SK-N-SH (cell line): ENCODE data around the gene ZFAND2A. TPM values are rescaled to one million over a fixed set of nuclear protein-coding genes. Genes with fewer than 3 reads are reported as not detected.

ENCODE experiments used
- CTCF ChIA-PET: fragments of 300-600, 350-600 bp; formaldehyde crosslinking; extraction: SDS; loops from one replicate; lab custom pipeline; 2021; lab: Yijun Ruan, JAX
- POLR2A ChIA-PET: fragments of 350-600 bp; sonication (Branson Sonifier 250); formaldehyde crosslinking; extraction: SDS; loops from one replicate; lab custom pipeline; 2020; ENCODE audit warnings: antibody characterized with exemption, inconsistent platforms; lab: Yijun Ruan, JAX
- DNase-seq: peaks from one replicate; pipeline ENCODE4 v3.0.0; 2012
- H2AFZ ChIP-seq: fragments of 200-600 bp; sonication (generic); 2 replicates; pipeline ENCODE4 v1.8.1; 2016; ENCODE audit warnings: antibody characterized with exemption, mild to moderate bottlenecking, low read depth
- H3F3A ChIP-seq: fragments of 200-600 bp; sonication (generic); replicated peaks from 2 replicates; pipeline ENCODE3; 2016; ENCODE audit warnings: antibody characterized with exemption, mild to moderate bottlenecking; ENCODE audit not compliant: insufficient read depth
- H3K27ac ChIP-seq, 2 experiments: fragments of 200-500 bp in 1 of 2; fragments of 200-600 bp in 1 of 2; sonication (Bioruptor generic) in 1 of 2; sonication (generic), shearing (Covaris generic) in 1 of 2; 2 replicates each; pipeline versions ENCODE4 v1.5.1 to v1.6.1; 2014 to 2016; ENCODE audit warnings: low read depth in 2 of 2, inconsistent platforms in 1 of 2, low read length in 1 of 2, mild to moderate bottlenecking in 1 of 2, mixed read lengths in 1 of 2
- H3K27me3 ChIP-seq: fragments of 200-600 bp; sonication (generic), shearing (Covaris generic); 2 replicates; pipeline ENCODE4 v1.6.1; 2016; ENCODE audit warnings: mixed run types; ENCODE audit not compliant: insufficient read depth
- H3K36me3 ChIP-seq, 2 experiments: fragments of 200-500 bp in 1 of 2; fragments of 200-600 bp in 1 of 2; sonication (Bioruptor generic) in 1 of 2; sonication (generic) in 1 of 2; replicated peaks in 1 of 2; 2 replicates each; pipeline versions ENCODE3 to v1.5.1; 2014 to 2016; ENCODE audit warnings: low read length in 1 of 2, mild to moderate bottlenecking in 1 of 2; ENCODE audit not compliant: insufficient read depth in 2 of 2, control insufficient read depth in 1 of 2
- H3K4me1 ChIP-seq, 2 experiments: fragments of 200-500 bp in 1 of 2; fragments of 200-600 bp in 1 of 2; sonication (Bioruptor generic) in 1 of 2; sonication (generic), shearing (Covaris generic) in 1 of 2; 2 replicates each; pipeline versions ENCODE4 v1.5.1 to v1.6.1; 2014 to 2016; ENCODE audit warnings: low read depth in 1 of 2, low read length in 1 of 2, mixed run types in 1 of 2; ENCODE audit not compliant: insufficient read depth in 2 of 2, control insufficient read depth in 1 of 2
- H3K4me2 ChIP-seq: fragments of 200-600 bp; sonication (generic), shearing (Covaris generic); 2 replicates; pipeline ENCODE4 v1.6.1; 2017; ENCODE audit warnings: mixed run types
- H3K4me3 ChIP-seq, 2 experiments: fragments of 200-500 bp in 1 of 2; fragments of 200-600 bp in 1 of 2; sonication (Bioruptor generic) in 1 of 2; sonication (generic), shearing (Covaris generic) in 1 of 2; 2 replicates each; pipeline versions ENCODE4 v1.5.1 to v1.8.1; 2014 to 2016; ENCODE audit warnings: low read depth in 2 of 2, inconsistent platforms in 1 of 2, low read length in 1 of 2, mild to moderate bottlenecking in 1 of 2, mixed read lengths in 1 of 2, moderate library complexity in 1 of 2
- H3K79me2 ChIP-seq: fragments of 200-600 bp; sonication (generic); 2 replicates; pipeline ENCODE4 v1.8.1; 2017; ENCODE audit warnings: mild to moderate bottlenecking; ENCODE audit not compliant: insufficient read depth
- H3K9ac ChIP-seq: fragments of 200-600 bp; sonication (generic); 2 replicates; pipeline ENCODE4 v1.6.1; 2017; ENCODE audit warnings: mixed run types
- H3K9me2 ChIP-seq: fragments of 200-600 bp; sonication (generic); 2 replicates; pipeline ENCODE4 v1.6.1; 2017; ENCODE audit warnings: mixed run types
- H3K9me3 ChIP-seq: fragments of 200-600 bp; sonication (generic); 2 replicates; pipeline ENCODE4 v1.6.1; 2017; ENCODE audit warnings: mixed run types, mild to moderate bottlenecking, moderate library complexity
- H4K20me1 ChIP-seq: fragments of 200-600 bp; sonication (generic); 2 replicates; pipeline ENCODE4 v1.6.1; 2017; ENCODE audit warnings: mild to moderate bottlenecking, mixed run types; ENCODE audit not compliant: insufficient read depth
- CHD2 ChIP-seq: fragments of 150-350 bp; IDR thresholded peaks from 2 replicates; pipeline ENCODE4 v1.6.1; 2018; ENCODE audit warnings: low read length; ENCODE audit not compliant: partially characterized antibody
- ELF1 ChIP-seq: IDR thresholded peaks from 2 replicates; pipeline ENCODE4 v1.4.0; 2012
- EZH2phosphoT487 ChIP-seq: fragments of 200-600 bp; sonication (generic); IDR thresholded peaks from 2 replicates; pipeline ENCODE4 v1.6.1; 2017; ENCODE audit warnings: low read depth, mixed run types, mild to moderate bottlenecking, antibody characterized with exemption, moderate library complexity, borderline replicate concordance
- GABPA ChIP-seq: IDR thresholded peaks from 2 replicates; pipeline ENCODE4 v1.4.0; 2012; ENCODE audit warnings: low read depth, mild to moderate bottlenecking
- GATA2 ChIP-seq: sonication (generic); formaldehyde crosslinking; IDR thresholded peaks from 2 replicates; pipeline ENCODE4 v1.5.0; 2020; ENCODE audit warnings: mild to moderate bottlenecking, missing genetic modification reagents
- JUND ChIP-seq: IDR thresholded peaks from 2 replicates; pipeline ENCODE4 v1.4.0; 2012
- MEF2A ChIP-seq: IDR thresholded peaks from 2 replicates; pipeline ENCODE4 v1.4.0; 2012; ENCODE audit warnings: low read depth, borderline replicate concordance
- MXI1 ChIP-seq: IDR thresholded peaks from 2 replicates; pipeline ENCODE4 v1.6.1; 2012; ENCODE audit warnings: mild to moderate bottlenecking, low read depth, low read length, improper control_type of control experiment
- NRF1 ChIP-seq: IDR thresholded peaks from 2 replicates; pipeline ENCODE4 v1.6.1; 2012; ENCODE audit warnings: low read depth, mild to moderate bottlenecking, low read length
- RAD21 ChIP-seq: IDR thresholded peaks from 2 replicates; pipeline ENCODE4 v1.6.1; 2012; ENCODE audit warnings: mild to moderate bottlenecking, low read length
- RXRA ChIP-seq: IDR thresholded peaks from 2 replicates; pipeline ENCODE4 v1.4.0; 2012; ENCODE audit warnings: low read depth, mild to moderate bottlenecking, borderline replicate concordance
- SIN3A ChIP-seq: IDR thresholded peaks from 2 replicates; pipeline ENCODE4 v1.6.1; 2012; ENCODE audit warnings: low read depth, mild to moderate bottlenecking, low read length, moderate library complexity, borderline replicate concordance
- TCF12 ChIP-seq: IDR thresholded peaks from 2 replicates; pipeline ENCODE4 v1.4.0; 2012
- TEAD4 ChIP-seq: IDR thresholded peaks from 2 replicates; pipeline ENCODE4 v1.4.0; 2012; ENCODE audit warnings: mild to moderate bottlenecking, borderline replicate concordance; ENCODE audit not compliant: insufficient read depth
- WGBS: methylation state at CpG from one replicate; pipeline ENCODE4 v1.1.6; 2017; ENCODE audit warnings: low lambda C conversion rate; 5-methylcytosine and 5-hydroxymethylcytosine counted together
- polyA plus RNA-seq, 3 experiments: library from polyadenylated mRNA; depleted of rRNA; stranded (reverse); fragments of >200 nt; gene quantifications; 2 replicates each; pipeline ENCODE4 v1.2.3, GENCODE V29; 2012
- TF ChIP-seq, protein P1 (sequence below): fragments of 150-350 bp; IDR thresholded peaks from 2 replicates; pipeline ENCODE4 v1.6.1; 2017; ENCODE audit warnings: antibody characterized with exemption, low read length, low read depth, borderline replicate concordance

Gene ZFAND2A
- polyA plus RNA-seq, 1 of the 3 experiments (the other 2 are of a cell fraction): 38.9 TPM

DNA sequence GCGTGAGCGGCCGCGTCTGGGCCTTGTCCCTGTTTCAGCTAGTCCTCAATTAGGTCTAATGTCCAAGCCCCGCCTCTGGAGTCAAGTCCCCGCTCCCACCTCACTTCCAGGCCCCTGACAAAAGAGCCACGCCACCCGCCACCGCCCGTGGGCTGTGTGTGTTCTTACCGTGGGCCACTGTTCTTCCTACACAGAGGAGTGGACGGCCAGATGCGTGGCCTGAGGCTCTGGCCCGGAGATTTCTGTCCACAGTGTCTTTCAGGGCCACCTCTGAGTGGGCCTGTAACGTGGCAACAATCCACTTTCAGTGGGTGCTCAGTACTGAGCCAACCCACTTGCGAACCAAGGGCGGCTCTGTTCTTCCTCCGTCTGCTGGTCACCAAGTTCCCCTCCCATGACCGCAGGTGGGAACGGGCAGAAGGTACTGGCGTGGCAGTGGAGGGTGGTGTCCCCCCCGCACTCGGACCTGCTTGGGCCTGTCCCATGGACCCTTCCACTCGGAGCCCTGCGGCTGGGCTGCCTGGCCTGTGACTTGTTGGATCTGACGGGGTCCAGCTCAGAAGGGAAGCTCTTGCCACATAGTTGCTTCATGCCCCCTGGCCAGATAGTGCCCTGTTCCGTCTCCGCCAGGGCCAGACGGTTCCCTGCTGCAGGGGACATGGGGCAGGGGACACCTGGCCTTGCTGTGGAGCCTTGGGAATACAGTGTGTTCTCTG, 15.0 kb upstream of the ZFAND2A start:
- H3K9me3 ChIP-seq: no peaks in the 10 kb centered on the region
- H3K4me1 ChIP-seq: peaks cover 0 to 4% of the 10 kb centered on the region in 2 experiments; a peak in 1 of 4 replicates
- DNase-seq: no peak
- H3K27ac ChIP-seq: no peak overlapping the region
- no peak overlapping the region for H3K4me3 ChIP-seq
- no peak overlapping the region; the same call in 1 of the 2 replicates for H2AFZ ChIP-seq
- TF ChIP-seq CHD2 (no peak), MXI1 (no peak), GABPA (no peak), SIN3A (no peak), NRF1 (no peak), TEAD4 (no peak)
- TF ChIP-seq, protein P1, sequence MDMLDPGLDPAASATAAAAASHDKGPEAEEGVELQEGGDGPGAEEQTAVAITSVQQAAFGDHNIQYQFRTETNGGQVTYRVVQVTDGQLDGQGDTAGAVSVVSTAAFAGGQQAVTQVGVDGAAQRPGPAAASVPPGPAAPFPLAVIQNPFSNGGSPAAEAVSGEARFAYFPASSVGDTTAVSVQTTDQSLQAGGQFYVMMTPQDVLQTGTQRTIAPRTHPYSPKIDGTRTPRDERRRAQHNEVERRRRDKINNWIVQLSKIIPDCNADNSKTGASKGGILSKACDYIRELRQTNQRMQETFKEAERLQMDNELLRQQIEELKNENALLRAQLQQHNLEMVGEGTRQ: no peak
- TF ChIP-seq, all 33 proteins: peak for 0
- Histone ChIP-seq H3K9ac (no peak overlapping the region), H3K27me3 (no peaks in the 10 kb centered on the region), H3K36me3 (no peaks in the 10 kb centered on the region), H3K79me2 (no peaks in the 10 kb centered on the region), H3K9me2 (no peaks in the 10 kb centered on the region), H4K20me1 (no peaks in the 10 kb centered on the region), H3F3A (no peaks in the 10 kb centered on the region), H3K4me2 (no peak overlapping the region)
- 94% methylated on average over 23 of the region's 29 CpGs for WGBS
- ChIA-PET POLR2A (no interaction called here), CTCF (interaction anchor here (0.9 to 5.5 kb wide), 16 partner anchors 8 to 564 kb away, joined by 3 to 73 read pairs (median 10); partner anchors contain the start of gene GPR146)

DNA sequence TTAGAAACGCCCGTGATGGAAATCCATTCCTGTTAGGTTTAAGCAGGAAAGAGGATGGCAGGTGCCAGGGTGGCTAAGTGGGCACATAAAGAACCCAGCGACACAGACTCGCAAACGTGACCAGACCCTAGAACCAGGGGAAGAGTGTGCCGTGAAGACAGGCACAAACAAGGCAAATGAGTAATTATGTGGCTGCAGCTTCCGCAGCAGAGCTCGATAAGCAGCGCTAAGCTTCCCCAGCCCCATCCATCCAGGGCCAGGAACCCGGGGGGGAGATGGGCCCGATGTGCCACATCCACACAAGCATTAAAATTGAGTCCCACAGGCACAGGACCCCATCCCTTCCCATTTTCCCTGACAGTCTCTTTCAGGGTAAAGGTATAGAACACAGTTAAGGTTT, 14.0 kb upstream of the ZFAND2A start:
- WGBS: 88% methylated on average over 11 of the region's 11 CpGs
- no peaks in the 10 kb centered on the region for H3K36me3 ChIP-seq
- H3K9me3 ChIP-seq: no peaks in the 10 kb centered on the region
- H3K9me2 ChIP-seq: no peaks in the 10 kb centered on the region
- H3K79me2 ChIP-seq: no peaks in the 10 kb centered on the region
- no peak overlapping the region for H3K4me3 ChIP-seq
- DNase-seq: no peak
- no peaks in the 10 kb centered on the region for H3F3A ChIP-seq
- peaks cover 0 to 4% of the 10 kb centered on the region in 2 experiments; a peak in 1 of 4 replicates for H3K4me1 ChIP-seq
- H4K20me1 ChIP-seq: no peaks in the 10 kb centered on the region
- H2AFZ ChIP-seq: no peak overlapping the region
- ChIA-PET CTCF (interaction anchor here (1.1 to 5.5 kb wide), 6 partner anchors 9 to 238 kb away, joined by 3 to 73 read pairs (median 19); no protein-coding TSS in a partner anchor), POLR2A (no interaction called here)
- no peak overlapping the region for H3K9ac ChIP-seq
- H3K27ac ChIP-seq: no peak overlapping the region
- TF ChIP-seq JUND: no peak
- no peak for TF ChIP-seq ELF1
- TF ChIP-seq, protein P1: no peak
- TF ChIP-seq RAD21: no peak
- no peak for TF ChIP-seq MXI1
- no peak for TF ChIP-seq EZH2phosphoT487
- TF ChIP-seq MEF2A: no peak
- no peak for TF ChIP-seq GABPA
- no peak for TF ChIP-seq RXRA
- TF ChIP-seq TCF12: no peak
- no peak for TF ChIP-seq GATA2 (CRISPR knock-in tag)
- H3K27me3 ChIP-seq: no peaks in the 10 kb centered on the region
- H3K4me2 ChIP-seq: no peak overlapping the region
